Epithelial cell of esophagus (primary cell): ENCODE results near the gene GPR156.

Experiments
- DNase-seq: peaks from one replicate; pipeline ENCODE4 v3.0.0; 2010; ENCODE audit warnings: low read depth
- H3K4me3 ChIP-seq: 2 replicates; pipeline ENCODE4 v1.5.1; 2011; ENCODE audit warnings: mild to moderate bottlenecking, low read length, control low read depth
- TF ChIP-seq, protein P1 (sequence below): IDR thresholded peaks from 2 replicates; pipeline ENCODE4 v1.5.1; 2011; ENCODE audit warnings: low read depth, mild to moderate bottlenecking, low read length, control low read depth, inconsistent platforms; ENCODE audit not compliant: insufficient read depth; ENCODE audit errors: missing control alignments

GPR156 gene

DNA sequence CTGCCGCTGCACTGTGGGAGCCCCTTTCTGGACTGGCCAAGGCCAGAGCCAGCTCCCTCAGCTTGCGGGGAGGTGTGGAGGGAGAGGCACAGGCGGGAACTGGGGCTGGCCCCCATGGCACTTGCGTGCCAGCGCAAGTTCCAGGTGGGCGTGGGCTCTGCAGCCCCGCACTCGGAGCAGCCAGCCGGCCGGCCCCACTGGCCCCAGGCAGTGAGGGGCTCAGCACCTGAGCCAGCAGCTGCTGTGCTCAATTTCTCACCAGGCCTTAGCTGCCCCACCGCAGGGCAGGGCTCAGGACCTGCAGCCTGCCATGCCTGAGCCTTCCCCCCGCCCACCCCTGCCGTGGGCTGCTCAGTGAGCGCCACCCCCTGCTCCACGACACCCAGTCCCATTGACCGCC lies 4.6 kb upstream of the GPR156 start:
- TF ChIP-seq, protein P1, sequence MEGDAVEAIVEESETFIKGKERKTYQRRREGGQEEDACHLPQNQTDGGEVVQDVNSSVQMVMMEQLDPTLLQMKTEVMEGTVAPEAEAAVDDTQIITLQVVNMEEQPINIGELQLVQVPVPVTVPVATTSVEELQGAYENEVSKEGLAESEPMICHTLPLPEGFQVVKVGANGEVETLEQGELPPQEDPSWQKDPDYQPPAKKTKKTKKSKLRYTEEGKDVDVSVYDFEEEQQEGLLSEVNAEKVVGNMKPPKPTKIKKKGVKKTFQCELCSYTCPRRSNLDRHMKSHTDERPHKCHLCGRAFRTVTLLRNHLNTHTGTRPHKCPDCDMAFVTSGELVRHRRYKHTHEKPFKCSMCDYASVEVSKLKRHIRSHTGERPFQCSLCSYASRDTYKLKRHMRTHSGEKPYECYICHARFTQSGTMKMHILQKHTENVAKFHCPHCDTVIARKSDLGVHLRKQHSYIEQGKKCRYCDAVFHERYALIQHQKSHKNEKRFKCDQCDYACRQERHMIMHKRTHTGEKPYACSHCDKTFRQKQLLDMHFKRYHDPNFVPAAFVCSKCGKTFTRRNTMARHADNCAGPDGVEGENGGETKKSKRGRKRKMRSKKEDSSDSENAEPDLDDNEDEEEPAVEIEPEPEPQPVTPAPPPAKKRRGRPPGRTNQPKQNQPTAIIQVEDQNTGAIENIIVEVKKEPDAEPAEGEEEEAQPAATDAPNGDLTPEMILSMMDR = no peak
- DNase-seq = no peak
- no peak overlapping the region for H3K4me3 ChIP-seq

DNA sequence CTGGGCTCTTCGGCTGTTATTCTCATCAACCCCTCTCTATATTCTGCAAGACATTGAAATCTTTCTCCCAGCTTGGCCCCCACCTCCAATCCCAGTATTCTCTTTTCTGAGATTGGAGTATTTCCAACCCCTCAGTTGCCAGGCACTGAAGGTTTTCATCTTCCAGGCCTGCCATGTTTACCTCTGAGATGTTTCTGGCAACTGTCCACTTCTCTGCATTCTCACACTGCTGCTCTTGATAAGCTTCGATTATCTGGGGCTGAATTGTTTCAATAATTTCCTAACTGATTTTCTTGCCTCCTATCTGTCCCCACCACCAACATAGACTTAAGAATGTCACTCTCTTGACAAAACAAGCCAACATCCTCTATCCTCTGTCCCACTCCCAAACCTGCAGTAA lies 1.4 kb upstream of the GPR156 start:
- DNase-seq = no peak
- TF ChIP-seq, protein P1 = no peak
- no peak overlapping the region for H3K4me3 ChIP-seq

DNA sequence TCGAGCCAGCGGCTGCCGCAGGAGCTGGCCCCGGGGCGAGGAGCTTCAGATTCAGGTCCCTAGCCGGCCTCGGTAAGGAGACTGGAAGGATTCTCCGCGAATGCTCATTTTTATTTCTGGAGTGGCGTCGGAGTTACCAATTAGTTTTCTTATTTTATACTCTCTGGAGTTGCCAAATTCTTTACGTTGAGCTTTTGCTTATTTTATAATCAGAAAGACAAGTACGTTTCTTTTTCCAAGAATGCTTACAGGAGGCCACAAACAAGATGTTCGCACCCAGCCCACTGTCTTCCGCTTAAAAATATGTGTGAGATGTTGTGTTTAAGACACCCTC lies 453 bp upstream of the GPR156 start:
- TF ChIP-seq, protein P1 = no peak
- peak overlapping the region; percentile 34 for H3K4me3 ChIP-seq
- DNase-seq = no peak

DNA sequence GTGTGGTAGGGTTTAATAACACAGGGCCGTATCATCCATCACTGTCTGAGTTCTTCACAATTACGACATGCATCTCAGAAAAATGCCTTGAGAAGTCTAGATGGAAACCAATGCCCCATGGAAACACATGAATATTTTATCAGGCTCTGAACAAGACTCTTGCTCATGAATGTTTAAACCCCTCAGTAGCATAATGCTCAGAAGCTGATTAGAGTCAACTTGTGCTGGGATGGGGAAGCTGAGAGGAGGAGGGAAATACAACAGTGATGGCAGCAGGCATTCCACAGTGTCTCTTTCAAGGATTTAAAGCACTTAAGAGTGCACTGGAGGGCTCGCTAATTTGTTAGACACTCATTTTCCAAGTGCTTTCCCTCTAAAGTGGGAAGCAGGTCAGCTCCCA lies 3.8 kb downstream of the GPR156 start:
- H3K4me3 ChIP-seq = no peak overlapping the region
- no peak for DNase-seq
- TF ChIP-seq, protein P1 = no peak

DNA sequence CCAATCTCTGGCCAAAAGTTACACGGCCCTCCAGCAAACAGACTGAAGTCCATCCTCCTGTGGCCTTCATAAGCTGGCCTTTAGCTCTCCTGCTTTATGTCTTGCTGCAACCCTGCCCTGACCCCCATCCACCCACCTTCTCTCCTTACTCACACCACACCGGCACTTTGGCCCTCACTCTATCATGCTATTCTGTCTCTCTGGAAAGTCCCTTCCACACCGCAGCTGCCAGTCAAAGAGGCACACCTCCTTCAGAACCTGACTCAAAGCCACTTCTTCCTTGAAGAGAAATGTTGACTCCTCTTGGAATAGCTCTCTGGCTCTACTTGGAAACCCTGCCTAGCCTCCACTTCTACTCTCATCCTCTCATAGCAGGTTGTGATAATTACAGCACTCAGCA lies 4.5 kb downstream of the GPR156 start:
- peak; percentile 11 for DNase-seq
- no peak overlapping the region for H3K4me3 ChIP-seq
- TF ChIP-seq, protein P1 = no peak

DNA sequence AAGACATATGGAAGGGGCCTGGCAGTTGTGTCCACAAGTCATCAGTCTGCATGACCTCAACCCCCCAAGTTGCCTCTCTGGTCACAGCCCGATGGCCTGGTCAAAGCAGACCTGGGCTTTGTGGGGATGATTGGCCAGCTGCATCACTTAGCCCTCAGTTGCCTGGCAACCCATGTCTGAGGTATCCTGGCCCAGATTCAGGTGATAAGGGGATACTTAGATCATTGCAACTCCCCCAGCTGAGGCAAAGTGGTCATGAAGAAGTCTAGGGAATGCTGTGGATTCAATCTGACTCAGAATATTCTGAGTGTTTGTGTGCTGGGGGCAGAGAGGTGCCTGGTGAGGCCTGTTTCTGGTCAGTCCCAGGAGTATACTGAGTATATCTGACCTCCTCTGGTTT lies 5.0 kb downstream of the GPR156 start:
- TF ChIP-seq, protein P1 = no peak
- DNase-seq = no peak
- H3K4me3 ChIP-seq = no peak overlapping the region

DNA sequence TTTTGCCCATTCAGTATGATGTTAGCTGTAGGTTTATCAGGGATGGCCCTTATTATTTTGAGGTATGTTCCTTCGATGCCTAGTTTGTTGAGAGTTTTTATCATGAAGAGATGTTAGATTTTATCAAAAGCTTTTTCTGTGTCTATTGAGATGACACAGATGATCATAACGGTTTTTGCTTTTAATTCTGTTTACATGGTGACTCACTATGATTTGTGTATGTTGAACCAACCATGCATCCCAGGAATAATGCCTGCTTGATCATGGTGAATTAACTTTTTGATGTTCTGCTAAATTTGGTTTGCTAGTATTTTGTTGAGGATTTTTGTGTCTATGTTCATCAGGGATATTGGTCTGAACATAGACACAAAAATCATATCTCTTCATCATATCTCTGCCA lies 8.3 kb downstream of the GPR156 start:
- TF ChIP-seq, protein P1 = no peak
- H3K4me3 ChIP-seq = no peak overlapping the region
- no peak for DNase-seq
